Stimulated activated CD4-positive, alpha-beta T cell treated with anti-CD3 and anti-CD28 coated beads, TNF-alpha, amount 100 ng/mL, for 4 hours (primary cell): ENCODE data around the gene AVPR2.

Experiments
- DNase-seq, 3 experiments: peaks; one replicate each; pipeline ENCODE4 v3.0.0-alpha.2; 2020; ENCODE audit warnings: low read depth in 3 of 3

Gene AVPR2

DNA sequence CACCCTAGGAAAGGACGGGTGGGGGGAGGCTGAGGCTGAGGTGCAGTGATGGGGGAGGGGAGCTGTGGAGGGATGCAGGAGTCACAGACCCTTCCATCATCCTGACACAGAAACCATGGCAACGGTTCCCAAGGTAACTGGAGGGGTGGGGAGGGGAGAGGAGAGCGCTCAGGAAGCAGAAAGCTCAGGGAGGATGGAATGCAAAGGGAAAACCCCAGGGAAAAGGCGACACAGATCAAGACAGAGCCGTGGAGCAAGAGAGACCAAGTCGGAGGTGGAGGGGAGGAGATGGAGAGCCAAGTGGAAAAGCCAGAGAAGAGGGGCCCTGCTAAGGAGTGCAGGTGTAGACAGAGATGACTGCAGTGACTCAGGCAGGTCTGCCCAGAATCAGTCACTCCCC is 33.0 kb upstream of the AVPR2 start:
- no peak for DNase-seq

- DNase-seq = no peak
Measured at GRCh38 chrX:153871946-153872878, 32.3 kb upstream of the AVPR2 start.

GRCh38 chrX:153873282-153874084 is 31.0 kb upstream of the AVPR2 start:
- no peak for DNase-seq

DNA sequence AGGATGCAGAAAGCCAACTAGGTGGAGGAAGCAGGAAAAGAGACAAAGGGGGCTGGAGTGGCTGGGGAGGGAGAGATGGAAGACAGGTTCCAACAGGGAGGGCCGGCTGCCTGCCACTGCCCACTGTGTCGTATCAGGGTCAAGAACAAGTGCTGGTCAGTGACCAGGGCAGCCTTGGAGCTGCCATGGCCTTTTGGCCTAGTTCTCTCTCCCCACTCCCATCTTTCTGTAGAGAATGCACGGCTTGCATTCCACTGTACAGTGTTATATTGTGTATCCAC is 30.4 kb upstream of the AVPR2 start:
- no peak for DNase-seq

DNA sequence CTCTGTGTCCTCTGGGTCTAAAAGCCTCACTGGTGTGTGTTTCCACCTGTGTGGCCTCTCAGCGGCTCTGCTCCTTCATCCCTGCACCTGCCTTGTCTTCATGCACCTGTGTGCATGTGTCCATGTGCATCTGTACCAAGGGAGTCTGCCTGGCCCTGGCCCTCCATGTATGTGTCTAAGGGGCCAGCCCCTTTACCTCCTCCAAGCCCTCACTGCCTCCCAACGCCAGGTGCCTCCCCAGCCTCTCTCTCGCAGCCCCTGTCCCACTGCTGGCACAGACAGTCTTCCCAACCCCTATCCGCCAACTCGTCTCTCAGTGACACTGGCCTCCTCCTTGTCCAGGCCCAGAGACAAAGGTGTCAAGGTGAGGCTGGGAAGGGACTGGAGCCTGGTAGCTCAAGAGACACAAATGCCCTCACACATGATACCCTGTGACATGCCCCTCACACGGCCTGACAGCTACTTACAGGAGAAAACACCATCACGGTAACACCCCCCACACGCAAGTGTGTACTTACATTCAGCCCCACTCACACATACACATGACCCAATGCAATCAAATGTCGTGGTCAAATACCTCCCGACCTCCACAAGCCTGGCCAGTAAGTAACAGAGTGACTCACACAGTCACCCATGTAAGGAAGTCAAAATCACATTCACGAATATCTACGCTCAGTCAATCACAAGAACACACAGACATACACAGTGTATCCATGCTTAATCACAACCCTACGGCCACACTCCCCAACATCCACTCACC is 29.9 kb upstream of the AVPR2 start:
- no peak for DNase-seq

DNA sequence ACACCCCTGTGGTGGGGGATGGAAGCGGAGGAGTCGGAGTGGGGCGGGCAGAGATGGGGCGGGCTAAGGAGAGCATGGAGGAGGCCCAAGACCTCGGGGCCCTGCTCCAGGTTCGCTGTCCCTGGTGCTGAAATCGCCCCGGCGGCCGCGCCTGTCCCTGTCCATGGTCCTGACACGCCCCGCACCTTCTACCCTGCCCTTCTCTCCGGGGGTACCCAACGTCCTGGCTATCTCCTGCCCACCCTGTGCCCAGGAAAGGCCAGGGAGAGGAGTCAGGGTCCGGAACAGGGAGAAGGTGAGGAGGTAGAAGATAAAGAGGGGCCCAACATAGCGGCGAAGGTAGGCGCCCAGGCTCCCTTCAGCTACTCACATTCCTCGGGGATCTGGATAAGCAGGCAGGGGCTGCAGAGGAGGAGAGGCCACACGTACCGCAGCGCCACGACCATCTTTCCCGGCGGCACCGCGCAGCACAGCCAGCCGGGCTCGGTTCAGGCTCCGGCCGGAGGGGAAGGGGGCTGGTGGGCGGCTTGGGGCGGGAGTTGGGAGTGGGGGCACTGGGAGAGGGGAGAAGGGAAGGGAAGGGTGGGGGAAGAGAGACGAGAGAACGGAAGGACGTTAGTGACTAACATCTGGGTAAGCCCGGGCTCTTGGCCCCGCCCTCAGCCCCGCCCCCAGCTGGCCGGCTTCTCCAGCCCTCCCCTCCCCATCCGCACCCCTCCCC is 28.9 kb upstream of the AVPR2 start:
- peak; percentile 30 to 35 (median 31) for DNase-seq

DNA sequence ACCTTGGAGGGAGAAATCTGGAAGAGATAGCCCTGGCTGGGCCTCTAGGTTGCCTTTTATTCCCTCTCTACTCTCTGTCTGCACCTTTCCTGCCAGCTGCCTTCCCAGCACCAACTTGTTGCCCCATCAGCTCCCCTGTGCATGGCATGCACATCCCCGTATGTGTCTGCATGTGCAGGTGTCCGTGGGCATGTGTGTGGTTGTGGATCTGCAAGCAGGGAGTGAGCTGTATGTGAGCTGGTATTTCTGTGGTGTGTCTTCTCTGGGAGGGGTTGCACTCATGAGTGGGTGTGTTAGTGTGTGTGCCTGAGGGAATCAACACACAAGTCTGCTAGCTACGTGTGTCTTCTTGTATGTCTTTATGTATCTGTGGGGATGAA is 28.4 kb upstream of the AVPR2 start:
- DNase-seq = no peak

DNA sequence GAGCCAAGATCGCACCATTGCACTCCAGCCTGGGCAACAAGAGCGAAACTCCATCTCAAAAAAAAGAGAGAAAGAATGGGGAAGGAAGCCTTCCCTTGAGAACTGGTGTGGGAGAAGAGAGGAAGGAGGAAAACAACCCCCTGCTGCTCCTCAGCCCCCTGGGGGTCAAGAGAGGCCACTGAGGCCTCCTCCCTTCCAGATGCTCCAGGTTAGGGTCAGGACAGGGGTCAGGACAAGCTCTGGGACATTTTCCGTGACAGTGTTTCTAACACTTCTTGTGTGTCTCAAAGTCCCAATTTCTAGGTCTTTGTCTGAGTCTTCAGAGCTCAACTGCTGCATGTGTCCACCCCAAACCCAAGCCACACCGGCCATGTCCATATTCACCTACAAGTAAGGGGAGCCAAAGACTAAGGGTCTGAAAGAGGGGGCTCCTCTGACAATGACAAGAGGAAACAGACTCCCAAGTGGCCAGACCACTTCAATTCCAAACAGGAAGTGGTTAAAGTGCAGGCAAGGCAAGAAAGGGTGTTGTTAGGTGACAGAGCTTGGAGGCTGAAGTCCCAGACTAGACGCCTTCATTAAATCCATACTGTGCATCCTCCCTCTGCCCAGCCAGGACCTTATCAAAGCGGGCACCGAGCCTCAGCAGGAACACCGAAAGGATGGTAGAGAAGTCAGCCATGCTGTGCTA is 26.8 kb upstream of the AVPR2 start:
- no peak for DNase-seq

GRCh38 chrX:153878345-153878744 is 26.1 kb upstream of the AVPR2 start:
- DNase-seq = no peak

DNA sequence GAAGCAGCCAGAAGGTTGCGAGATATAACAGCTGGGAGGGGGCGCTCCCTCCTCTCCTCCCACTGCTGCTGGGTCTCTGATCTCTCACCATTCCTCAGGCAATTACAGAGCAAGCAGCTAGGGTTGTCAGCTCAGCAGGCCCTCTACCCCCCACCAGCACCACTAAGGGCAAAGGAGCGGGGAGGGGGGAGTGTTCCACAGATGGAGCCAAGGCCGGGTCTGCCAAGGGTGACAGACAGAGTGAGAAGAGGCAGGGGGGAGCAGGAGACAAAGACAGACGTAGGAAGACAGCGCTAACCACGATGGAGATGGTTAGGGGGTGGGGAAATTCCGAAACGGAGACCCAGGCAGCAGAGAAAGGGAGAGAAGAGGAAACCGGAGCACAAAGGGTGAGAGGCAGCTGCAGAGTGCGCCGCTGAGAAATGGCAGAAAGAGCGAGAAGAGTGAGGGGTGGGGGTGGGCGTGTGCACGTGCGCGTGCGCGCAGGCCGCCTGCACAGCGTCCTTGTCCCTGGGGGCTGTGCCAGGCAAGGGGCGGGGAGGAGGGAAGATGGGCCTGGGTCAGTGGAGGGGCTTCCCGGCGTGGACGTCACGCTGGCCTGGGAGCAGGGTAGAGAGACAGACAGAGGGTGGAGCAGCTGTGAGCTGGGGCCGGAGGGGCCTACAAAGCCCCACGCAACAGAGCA is 25.4 kb upstream of the AVPR2 start:
- DNase-seq = no peak

GRCh38 chrX:153879741-153880439 is 24.6 kb upstream of the AVPR2 start:
- no peak for DNase-seq

DNA sequence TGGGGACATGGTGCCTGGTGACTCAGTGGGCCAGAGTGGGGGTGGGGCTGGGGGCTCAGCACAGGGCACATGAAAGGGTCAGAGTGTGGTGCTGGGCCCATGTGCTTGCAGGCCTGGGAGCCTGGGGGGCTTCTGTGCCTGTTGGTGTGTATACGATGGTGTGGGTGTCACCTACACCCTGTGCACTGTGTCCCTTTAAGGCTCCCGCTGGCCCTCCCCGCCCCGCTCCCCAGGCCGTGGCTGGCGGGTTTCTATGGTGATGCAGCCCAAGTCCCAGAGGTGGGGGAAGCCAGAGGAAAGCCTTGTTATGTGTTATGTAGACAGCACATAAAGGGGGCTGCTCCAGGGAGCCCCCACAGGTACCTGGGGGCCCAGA is 24.0 kb upstream of the AVPR2 start:
- DNase-seq = no peak

DNA sequence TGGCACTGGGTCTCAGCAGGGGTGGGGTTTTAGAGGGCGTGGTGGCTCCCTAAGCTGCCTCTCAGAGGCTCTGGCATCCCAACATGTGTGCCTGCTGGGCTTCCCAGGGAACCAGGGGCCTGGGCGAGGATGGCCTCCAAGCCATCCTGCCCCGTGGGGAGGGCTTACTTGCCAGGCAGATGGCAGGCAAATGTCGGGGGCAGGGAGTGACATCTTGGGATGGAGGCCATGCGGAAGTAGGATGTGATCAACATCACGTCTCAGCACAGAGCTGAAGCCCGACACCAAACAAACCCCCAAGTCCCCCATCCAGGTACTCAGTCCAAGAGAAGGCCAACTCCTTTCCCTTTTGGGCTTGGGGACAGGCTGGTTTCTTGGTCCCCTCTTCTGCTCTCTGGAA is 23.2 kb upstream of the AVPR2 start:
- DNase-seq = no peak

DNA sequence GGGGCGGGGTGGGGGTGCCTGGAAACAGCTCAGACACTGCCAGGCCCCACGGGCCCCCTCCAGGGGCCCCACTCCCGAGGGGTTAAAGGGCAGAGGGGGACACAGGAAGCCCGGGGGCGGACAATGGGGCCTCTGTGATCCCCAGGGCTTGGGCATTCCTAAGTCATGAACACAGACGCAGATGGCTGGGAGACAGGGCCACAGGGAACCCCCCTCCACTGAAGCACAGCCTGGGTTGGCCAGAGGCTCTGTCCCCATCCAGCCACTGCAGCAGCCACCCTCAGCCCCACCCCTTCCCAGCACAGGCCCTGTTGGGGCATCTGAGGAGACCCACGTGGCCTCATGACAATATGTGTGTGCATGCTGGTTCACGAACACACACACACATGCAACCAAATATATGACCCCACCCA is 22.4 kb upstream of the AVPR2 start:
- DNase-seq = no peak

GRCh38 chrX:153882557-153882956 is 21.9 kb upstream of the AVPR2 start:
- no peak for DNase-seq

DNA sequence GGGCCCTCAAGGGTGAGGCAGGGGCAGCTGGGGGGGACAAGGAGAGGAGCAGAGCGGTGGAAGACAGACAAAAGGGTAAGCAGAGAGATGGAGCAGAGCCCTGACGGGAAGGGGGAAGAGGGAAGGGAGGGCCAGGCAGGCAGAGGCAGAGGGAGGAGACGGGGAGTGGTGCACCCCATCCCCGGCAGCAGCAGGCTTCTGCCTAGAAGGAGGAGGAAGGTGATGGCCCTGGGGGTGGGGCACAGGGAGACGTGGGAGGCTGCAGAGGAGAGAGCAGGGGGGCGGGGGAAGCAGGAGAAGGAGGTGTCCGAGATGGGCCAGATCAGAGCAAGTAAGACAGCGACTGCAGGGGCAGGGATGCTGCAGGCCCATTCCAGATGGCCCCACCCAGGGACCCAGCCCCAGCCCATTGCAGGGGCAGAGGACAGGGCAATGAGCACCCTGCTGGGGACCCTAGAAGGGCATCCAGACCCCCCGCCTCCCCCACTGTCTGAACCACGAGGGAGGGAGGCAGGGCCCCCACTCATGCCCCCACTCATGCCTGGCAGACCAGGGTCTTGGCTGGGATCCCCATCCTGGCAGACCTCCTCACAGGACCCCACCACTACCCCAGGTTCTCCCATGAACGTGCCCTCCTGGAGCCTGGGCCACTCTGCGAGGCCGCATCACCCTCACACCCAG is 21.2 kb upstream of the AVPR2 start:
- no peak for DNase-seq

DNA sequence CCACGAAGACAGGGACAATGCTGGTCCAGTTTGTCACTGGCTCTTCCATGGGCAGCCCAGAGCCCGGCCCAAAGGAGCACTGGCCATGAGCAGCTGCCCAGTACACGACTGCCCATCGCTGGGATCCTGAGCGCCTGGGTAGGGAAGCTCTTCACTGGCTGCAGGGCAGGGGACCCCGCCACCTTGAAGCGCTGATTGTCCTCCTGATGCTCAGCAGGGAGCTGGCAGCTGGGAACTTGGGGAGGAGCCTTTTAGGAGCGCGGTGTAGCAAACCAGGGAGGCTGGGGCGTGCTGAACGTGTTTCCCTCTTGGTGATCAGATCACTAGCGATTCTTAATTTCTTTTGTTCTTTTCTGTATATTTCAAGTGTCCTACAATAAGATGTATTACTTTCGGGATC is 20.3 kb upstream of the AVPR2 start:
- DNase-seq = no peak

- no peak for DNase-seq
Measured at GRCh38 chrX:153884590-153884989, 19.9 kb upstream of the AVPR2 start.

GRCh38 chrX:153885208-153885787 is 19.2 kb upstream of the AVPR2 start:
- no peak for DNase-seq
